Activated CD4-positive, alpha-beta T cell treated with anti-CD3 and anti-CD28 coated beads for 4 hours (primary cell): ENCODE measurements around the gene CDK13.
"Not testable (repeated sequence)": the region's sequence is repeated elsewhere in the genome, so short reads cannot be mapped to it uniquely, and the experiment has no call there.

Experiments
- DNase-seq, 2 donors: peaks; one replicate each; pipeline ENCODE4 v3.0.0-alpha.2; 2020

CDK13 gene

DNA sequence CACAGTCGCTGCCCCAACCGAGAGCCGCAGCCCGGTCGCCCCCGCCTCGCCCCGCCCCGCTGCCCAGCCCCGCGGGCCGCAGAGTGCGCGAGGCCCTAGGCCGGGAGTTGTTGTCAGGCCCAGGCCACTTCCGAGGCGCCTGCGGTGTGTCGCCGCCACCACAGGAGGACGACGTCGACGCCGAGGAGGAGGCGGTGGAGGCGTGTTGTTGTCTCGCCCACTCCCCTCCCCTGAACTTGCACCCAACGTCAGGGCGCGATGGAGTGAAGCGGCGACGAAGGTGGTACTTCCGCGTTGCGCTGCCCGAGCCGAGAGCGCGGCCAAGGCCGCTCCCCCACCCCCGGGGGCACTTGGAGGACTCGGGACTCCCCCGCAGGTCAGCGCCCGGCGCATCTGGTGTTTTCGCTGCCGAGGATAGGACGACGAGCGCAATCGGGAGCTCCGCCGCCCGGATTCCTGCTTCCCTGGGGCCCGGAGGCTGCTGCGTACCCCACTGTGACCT, at the start of gene CDK13:
Gene CDK13, plus strand, starts transcription at position 286 of the 502 bp plus-strand sequence. CDS start 386 bp downstream, outside the sequence.
- peak; percentile 86 to 89 for DNase-seq

DNA sequence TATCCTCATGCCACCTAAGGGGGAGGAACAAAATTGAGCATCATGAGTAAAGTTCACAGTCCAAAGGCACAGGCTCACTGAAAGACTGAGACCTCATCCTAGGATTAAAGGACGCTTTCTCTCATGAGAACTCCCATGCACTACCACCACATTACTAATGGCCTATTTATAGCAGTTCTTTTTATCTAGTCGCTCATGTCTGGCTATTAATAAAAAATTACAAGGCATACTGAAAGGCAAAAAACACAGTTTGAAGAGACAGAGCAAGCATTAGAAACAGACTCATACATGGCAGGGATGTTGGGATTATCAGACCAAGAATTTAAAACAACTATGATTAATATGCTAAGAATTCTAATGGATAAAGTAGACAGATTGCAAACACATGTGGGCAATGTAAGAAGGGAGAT, 46.0 kb upstream of the CDK13 start:
- no peak for DNase-seq

DNA sequence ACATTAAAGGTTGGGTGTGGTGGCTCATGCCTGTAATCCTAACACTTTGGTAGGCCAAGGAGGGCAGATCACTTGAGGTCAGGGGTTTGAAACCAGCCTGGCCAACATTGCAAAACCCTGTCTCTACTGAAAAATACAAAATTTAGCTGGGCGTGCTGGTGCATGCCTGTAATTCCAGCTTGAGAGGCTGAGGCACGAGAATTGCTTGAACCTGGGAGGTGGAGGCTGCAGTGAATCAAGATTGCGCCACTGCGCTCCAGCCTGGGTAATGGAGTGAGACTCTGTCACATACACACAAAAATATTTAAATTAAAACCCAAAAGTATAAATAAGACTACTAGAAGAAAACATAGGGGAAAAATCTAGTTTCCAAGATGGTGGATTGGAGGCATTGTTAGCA, 41.9 kb upstream of the CDK13 start:
- DNase-seq: no peak

DNA sequence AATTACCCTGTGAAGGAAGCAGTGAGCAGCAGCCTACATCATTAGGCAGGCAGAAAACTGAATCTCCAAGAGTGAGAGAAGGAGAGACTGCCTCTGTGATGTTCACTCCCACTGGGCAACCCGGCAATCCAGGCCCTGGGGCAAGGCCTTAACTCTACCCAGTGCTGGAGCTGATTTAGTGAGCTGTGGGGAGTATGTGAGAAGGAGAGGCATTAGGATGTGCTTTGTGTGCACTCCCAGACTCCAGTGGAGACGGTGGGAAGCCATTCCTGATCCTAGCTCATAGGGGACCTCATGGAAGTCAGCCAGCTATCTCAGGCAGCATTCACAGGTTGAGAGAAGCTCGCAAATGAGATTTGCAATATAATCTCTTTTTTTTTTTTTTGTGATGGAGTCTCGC, 41.1 kb upstream of the CDK13 start:
- no peak for DNase-seq

DNA sequence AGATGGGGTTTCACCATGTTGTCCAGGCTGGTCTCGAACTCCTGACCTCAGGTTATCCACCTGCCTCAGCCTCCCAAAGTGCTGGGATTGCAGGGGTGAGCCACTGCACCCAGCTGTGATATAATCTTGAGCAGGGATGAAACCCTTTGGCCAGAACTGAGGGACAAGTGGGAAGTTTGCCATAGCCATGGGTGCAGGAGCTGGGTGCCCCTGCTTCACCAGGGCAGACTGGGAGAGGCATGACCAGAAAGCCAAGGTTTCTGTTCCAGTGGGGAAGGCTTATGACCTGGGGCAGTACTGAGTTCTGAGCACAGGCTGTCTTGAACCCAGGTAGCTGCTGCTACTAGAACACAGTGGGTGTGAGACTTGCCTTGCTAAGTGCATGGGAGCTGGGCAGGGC, 40.5 kb upstream of the CDK13 start:
- DNase-seq: no peak

DNA sequence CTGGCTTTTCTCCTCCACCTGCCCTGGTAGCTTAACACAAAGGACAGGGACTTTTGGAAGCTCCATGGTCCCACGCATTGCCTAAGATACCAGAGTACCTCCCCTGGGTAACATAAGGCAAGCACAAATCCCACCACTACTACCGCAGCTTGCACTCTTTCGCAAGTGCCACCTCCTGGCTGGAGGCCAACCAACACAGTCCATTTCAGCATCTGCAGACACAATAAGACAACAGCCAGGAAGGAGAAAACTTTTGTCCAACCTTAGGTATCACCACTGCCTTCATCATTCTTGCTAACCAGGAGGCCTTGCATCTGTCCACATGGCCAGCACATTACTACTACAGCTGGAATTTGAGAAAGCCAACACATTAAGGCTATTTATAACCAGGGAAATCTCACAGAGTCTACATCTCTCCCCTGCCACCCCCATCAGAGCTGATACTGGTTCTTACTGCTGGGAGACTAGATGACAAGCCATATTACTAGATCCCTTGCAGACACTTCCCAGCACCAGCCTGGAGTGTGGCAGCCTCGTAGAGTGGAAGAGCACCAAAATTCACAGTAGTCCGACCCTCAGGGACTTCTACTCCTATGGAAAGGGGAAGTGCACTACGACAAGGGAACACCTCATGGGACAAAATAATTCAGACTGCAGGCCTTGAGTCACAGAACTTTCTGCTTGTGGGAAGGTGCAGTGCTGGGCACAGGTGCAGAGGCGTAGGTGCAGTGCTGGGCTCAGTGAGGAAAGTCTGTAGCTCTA, 39.8 kb upstream of the CDK13 start:
- DNase-seq: no peak

DNA sequence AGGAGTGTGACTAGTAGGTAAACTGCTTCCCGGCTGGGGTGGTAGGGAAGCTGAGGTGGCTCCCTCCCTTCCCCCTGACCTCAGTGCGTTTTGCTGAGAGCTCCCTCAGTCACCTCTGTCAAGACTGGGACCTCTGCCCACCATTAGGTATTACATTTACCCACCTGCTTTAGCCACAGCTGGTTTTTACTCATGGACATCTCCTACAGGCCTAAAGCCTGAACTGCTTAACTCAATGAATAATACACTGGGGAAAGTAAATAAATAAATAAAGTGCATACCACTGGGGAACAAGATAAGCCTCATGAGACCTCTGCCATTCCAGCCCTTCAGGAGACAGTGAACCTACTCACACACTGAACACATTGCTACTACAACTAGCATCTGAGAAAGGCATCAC, 38.9 kb upstream of the CDK13 start:
- DNase-seq: no peak

DNA sequence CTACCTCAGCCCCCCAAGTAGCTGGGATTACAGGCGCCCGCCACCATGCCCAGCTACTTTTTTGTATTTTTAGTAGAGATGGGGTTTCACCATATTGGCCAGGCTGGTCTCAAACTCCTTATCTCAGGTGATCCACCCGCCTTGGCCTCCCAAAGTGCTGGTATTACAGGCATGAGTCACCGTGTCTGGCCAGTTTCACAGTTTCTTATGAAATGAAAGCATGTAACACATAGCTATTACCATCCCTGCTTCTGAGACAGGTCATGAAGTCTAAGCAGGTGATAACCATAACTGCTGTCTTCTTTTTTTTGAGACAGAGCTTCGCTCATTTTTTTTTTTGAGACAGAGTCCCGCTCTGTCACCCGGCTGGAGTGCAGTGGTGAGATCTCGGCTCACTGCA, 34.2 kb upstream of the CDK13 start:
- not testable (repeated sequence) for DNase-seq

DNA sequence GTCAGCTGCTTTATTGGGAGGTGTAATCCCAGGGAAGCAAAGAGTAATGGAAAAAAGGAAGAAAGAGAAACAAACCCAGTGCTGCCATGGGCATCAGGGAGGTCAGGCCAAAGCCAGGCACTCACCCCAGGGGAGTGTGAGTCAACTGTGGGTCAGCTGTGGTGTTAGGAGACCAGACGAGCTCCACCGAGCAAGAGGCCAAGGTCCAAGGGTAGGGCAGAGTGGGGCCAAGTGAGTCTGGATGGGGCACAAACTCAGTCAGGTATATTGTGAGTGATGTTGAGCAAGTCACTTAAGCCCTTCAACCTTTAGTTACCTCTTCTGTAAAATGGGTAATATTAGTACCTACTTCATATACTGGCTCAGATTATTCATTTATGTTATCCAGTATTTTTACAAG, 30.4 kb upstream of the CDK13 start:
- no peak for DNase-seq

DNA sequence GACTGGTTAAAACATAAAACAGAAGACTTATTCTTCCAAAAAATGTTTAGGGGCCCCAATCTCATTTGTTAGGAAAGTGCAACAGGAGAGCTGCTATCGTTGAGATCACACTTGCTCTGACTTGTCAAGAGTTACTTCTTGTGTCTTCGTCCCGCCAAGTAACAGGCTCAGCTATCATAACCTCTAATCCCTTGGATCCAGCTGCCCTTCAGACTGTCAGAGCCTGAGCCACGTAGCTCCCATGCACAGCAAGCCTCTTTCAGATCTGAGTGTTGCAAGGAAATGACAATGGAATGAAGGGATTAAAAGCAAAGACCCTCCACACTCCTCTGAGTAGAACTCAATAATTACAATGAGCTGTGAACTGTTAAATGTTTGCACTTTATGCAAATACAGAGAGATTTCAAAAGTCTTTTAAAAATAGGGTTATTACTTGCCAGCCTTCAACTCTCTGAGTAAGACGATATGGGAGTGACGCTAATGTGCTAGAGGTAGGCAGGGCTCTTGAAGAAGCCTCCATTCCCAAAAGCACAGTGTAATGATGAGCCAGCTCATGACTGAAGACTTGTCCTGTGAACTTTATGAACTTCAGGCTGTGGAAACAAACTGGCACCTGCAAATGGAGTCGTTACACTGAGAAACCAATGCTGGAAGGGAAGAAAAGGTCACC, 28.4 kb upstream of the CDK13 start:
- no peak for DNase-seq

DNA sequence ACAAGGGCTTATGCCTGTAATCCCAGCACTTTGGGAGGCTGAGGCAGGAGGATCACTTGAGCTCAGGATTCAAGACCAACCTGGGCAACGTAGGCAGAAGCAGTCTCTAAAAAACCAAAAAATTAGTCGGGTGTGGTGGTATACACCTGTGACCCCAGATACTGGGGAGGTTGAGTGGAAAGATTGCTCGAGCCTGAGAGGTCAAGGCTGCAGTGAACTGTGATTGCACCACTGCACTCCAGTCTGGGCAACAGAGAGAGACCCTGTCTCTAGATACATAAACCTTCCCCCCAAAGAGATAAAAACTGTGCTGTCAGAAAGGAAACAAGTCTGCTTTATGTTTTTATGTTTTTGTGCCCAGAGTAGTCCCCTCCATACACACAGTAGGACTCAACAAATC, 27.5 kb upstream of the CDK13 start:
- DNase-seq: no peak

DNA sequence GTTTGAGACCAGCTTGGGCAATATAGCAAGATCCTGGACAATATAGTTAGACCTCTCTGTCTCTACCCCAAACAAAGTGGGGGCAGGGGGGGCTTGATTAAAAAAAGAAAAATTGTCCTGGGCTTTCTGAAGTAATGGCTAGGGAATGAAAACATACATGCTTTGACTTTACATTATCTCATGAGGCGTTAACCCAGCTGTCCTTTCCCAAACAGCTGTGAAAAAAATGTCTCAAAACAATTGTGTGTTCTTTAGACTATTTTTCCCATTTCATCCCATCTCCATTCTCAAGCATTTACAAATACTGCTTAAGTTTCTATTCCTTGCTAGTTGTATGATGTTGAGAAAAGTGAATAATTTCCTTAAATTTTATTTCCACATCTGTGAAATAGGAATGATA, 27.0 kb upstream of the CDK13 start:
- no peak for DNase-seq

DNA sequence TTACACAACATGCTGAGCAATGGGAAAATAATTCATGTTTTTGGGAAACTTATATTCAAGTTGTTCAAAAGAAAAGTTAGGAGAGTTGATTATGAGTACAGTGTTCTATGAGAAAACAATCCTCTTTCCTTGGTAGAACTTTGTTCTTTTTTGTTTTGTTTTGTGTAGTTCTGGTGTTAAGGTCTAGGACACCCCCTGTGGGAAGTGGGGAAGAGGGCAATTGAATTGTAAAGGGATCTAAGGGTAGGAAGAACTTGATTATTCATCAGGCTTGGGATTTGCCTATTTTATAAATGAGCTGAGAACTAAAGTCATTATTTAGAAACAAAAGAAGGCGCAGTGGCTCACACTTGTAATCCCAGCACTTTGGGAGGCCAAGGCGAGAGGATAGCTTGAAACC, 25.9 kb upstream of the CDK13 start:
- no peak for DNase-seq

DNA sequence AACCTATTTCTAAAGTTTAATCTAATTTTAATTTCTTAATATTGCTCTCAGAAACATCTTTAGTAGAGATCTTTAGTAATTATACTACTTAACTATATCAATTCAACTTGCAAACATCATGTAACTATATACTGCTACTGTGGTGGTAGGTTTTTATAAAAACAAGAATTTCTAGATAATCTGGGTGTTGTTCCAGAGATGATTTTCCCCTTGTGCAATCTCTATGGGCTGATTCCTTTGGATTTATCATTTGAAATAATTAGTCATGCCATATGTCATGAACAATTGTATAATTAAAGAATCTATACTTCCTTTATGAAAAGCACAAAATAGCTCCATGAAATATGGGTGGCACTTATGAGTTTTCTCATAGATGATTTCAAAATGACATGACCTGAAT, 23.9 kb upstream of the CDK13 start:
- DNase-seq: no peak

DNA sequence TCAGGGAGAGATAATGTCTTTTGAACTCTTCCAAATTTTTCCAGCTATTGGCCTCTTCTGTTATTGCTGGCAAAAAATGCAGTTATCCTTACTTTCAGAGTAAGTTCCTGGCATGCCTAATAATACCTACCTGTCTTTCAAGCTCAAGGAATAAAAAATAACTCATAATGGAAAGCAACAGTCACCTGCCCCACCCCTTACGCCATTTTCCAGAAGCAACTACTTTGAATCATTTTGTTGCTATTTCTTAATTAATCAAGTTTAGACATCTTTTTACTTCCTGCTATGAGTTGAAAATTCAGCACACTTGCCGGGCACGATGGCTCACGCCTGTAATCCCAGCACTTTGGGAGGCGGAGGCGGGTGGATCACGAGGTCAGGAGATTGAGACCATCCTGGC, 23.0 kb upstream of the CDK13 start:
- no peak for DNase-seq

DNA sequence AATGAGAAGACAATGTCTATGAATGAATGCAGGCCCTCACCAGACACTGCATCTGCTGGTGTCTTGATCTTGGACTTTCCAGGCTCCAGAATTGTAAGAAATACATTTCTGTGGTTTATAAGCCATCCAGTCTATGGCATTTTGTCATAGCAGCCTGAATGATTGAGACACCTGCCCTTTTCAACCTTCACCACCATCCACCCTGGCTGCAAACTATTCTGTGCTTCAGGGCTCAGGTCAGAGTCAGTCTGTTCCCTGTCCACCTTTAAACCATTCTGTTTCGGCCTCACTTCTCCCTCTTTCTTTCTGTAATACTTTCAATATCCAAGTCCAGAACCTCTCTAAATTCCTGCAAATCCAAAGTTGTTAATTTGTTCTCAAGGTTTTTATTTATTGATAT, 15.9 kb upstream of the CDK13 start:
- DNase-seq: no peak

DNA sequence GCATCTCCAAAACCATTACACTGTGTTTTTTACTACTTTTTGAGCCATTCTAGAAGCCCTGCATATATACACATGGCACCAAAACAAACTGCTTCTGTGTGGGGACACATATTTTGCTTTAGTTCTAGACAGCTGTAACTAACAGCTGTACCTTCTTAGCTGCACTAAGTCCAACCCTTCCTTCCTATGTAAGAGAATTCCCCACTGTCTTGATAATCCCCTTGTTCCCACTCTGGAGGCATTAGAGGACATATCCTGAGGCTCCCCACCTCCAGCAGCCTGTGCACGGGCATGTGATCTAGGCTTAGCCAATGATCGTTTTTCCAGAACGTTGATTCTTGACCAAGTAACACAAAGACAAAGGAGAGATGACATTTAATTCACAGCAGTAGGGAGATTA, 13.3 kb upstream of the CDK13 start:
- no peak for DNase-seq

DNA sequence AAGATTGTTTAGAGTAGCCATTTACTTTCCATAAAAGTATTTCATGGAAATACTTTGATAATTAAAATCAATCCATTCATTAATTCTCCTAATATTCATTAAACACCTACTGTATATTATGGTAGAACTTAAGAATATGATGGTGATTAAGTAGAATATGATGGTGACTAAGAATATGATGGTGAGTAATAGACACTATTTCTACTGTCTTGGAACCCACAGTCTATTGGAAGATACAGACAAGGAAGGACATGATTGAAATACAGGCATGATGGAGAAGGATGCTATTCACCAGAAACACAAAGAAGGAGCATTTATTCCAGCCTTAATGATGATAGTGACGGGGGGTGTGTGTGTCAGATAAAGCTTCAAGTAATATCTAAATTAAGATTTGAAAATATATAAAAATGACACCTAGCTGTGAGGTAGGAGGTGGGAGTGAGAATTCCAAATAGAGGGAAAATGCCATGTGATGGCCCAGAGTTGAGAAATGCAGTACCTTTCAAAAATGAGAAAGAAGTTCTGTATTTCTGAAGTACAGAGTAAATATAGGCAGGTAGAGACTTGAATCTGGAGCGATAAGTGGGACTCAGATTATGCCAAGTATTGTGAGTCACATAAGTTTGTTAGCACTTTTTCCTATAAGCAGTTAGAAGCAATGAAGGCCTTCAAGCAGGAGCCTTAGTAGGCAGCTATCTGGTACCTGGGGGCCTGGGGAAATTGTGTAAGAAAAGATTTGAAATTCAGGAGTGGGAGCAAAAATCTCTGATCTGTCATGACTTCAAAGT, 12.5 kb upstream of the CDK13 start:
- no peak for DNase-seq

DNA sequence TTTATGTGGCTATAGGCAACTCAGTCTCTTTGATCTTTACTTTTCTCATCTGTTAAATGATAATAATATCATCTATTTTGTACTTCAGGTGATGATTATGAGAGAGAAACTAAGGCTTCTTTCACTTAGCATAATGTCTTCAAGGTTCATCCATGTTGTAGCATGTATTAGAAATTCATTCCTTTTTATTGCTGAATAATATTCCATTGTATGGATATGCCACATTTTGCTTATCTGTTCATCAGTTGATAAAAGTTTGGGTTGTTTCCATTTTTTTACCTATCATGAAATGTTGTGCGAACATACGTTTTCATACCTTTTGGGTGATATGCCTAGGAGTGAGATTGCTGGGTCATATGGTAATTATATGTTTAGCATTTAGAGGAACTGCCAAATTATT, 7.2 kb upstream of the CDK13 start:
- no peak for DNase-seq

DNA sequence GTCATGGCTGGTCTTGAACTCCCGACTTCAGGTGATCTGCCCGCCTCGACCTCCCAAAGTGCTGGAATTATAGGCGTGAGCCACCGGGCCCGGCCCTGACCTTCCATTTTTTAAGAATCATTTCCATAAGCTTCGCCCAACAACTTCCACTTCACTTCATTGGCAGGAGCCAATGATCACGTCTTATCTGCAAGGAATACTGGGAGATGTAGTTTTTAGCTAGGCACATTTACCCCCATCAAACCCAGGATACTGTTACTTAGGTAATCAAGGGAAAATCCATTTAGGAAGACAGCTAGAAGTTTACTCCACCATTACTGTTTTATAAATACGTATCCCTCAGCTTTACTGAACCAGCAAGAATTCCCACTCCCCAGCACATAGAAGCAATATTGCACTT, 3.4 kb upstream of the CDK13 start:
- no peak for DNase-seq

DNA sequence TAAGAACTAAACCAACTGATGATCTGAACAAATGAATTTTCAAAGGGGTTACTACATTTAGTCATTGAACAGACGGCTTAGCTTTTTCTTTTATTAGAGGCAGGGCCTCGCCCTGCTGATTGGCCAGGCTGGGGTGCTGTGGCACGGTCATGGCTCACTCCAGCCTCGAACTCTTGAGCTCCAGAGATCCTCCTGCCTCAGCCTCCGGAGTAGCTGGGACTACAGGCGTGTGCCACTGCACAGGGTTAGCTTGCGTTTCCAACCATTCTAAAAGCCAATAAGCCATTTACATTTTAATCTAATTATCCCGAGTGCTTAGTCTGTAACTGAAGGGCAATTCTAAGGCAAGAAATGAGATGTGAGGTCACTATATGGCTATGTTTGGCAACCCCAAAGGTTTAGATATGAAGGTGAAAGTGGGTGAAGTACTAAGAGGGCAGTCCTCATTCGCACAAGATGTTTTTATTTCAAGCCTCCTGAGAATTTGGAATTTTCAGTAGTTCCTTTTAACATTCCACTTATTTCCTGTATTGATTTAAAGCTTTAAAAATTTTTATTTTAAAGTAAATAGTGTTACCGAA, 1.6 kb upstream of the CDK13 start:
- DNase-seq: peak in 1 of 2 donors; percentile 6

DNA sequence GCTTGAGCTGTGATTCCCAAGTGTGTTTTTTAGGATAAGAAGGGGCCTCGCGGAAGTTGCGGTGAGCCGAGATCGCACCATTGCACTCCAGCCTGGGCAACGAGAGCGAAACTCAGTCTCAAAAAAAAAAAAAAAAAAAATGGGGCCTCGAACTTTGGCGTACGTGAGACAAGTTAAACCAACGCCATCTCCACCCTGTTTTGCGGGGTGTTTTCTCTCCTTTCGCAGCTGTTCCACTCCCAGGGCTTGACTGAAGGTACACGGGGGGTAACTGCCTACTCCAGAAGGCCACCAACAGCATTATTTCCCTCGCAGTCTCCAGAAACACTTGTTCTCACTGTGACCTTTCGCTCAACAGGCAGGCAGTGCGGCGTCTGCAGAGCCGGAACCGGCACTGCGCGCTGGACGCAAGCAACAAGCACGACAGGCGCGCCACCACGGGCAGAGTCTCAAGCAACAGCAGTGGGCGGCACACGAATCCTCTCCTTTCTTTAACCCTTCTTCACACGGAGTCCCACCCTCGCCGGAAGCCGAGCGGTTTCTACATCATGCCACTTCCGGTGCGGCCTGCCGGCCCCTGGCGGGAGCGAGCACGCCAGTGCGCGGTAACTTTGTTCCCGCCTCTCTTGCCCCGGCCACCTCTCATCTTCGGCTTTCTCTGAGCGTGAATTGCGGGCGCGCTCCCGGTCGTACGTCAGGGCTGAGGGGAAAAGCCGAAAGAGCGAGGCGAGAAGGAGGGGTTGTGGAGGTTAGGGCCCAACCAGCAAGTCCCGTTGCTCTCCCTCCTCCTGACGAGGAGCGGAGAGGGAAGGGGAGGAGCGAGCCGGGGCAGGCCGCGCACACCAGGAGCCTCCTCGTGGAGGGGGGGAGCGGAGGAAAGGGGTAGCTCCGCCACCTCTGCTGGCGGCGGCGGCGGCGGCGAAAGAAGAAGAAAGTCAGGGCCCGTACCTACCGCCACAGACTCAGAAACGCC, 814 bp upstream of the CDK13 start:
- peak; percentile 96 for DNase-seq
